GM12891 (cell line): Measurements from ENCODE around the gene SSTR3.

Experiments used
- PAX5 ChIP-seq: IDR thresholded peaks from 2 replicates; pipeline ENCODE4 v1.6.1; 2011; ENCODE audit warnings: low read length, moderate library complexity, mild to moderate bottlenecking; ENCODE audit not compliant: insufficient read depth, severe bottlenecking
- POLR2A ChIP-seq: IDR thresholded peaks from 2 replicates; pipeline ENCODE4 v1.6.1; 2011; ENCODE audit warnings: low read depth, low read length, control low read depth
- SPI1 ChIP-seq: IDR thresholded peaks from 2 replicates; pipeline ENCODE4 v1.6.1; 2011; ENCODE audit warnings: low read depth, low read length, control low read depth
- TAF1 ChIP-seq: IDR thresholded peaks from 2 replicates; pipeline ENCODE4 v1.6.1; 2011; ENCODE audit warnings: low read depth, low read length, control low read depth

DNA sequence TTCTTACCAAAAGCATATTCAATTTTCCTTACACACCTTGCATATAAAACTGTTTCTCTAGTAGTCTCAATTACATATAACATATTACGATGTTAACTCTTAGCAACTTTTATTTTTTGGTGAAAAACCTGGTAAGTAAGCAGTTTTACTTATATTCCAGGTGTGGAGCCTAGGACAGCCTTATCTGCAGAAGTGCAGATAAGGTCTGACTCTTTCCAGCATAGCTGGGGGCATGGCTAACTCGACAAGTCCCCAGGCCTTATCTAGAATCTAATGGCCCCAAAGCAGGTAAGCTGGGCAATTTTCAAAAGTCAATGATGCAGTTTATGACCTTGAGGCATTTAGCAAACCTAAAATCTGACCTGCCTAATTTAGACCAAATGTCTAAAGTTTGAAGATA is 20.1 kb downstream of the SSTR3 start:
- TF ChIP-seq TAF1 (no peak), POLR2A (no peak), PAX5 (no peak), SPI1 (no peak)
